Activated T-helper 1 cell treated with anti-CD3 and anti-CD28 coated beads, Interleukin-12 subunit alpha, Interleukin-12 subunit beta, Interleukin-2, Interleukin-4 antibody, amounts not matched to agents 30 ng/mL and 10 ng/mL and 1 ng/mL, durations not matched to agents 14 hours and 24 hours and 36 hours (primary cell): ENCODE results near the gene DENND1B. TPM values are rescaled to one million over a fixed set of nuclear protein-coding genes. Genes with fewer than 3 reads are reported as not detected.
"Not testable (repeated sequence)": the region's sequence is repeated elsewhere in the genome, so short reads cannot be mapped to it uniquely, and the experiment has no call there.

Experiments used
- DNase-seq: peaks from one replicate; pipeline ENCODE4 v3.0.0; 2021; ENCODE audit warnings: low spot score
- H3K27ac Mint-ChIP-seq: one replicate; pipeline ENCODE4 v1.8.0; 2021; ENCODE audit warnings: mild to moderate bottlenecking, mixed read lengths
- H3K27me3 Mint-ChIP-seq: one replicate; pipeline ENCODE4 v1.8.0; 2022; ENCODE audit warnings: mild to moderate bottlenecking, moderate library complexity, mixed read lengths; ENCODE audit not compliant: insufficient read depth
- H3K36me3 Mint-ChIP-seq: one replicate; pipeline ENCODE4 v1.8.0; 2021; ENCODE audit warnings: low read depth, mixed read lengths
- H3K4me1 Mint-ChIP-seq: one replicate; pipeline ENCODE4 v1.8.0; 2021; ENCODE audit warnings: low read depth, mixed read lengths
- H3K4me3 Mint-ChIP-seq: one replicate; pipeline ENCODE4 v1.8.0; 2021; ENCODE audit warnings: mild to moderate bottlenecking, moderate library complexity, mixed read lengths
- H3K9me3 Mint-ChIP-seq: one replicate; pipeline ENCODE4 v1.8.0; 2021; ENCODE audit warnings: mixed read lengths
- intact Hi-C: fragments of 100-400 bp; cut with micrococcal nuclease; formaldehyde crosslinking; loops from one replicate; pipeline ENCODE4 v1.15.1; 2024
- total RNA-seq: library from RNA; stranded (reverse); gene quantifications from 2 replicates; pipeline ENCODE4 v1.2.3, GENCODE V29; 2022

DENND1B gene
- total RNA-seq, 1 donor from 2014 or later, result 16.5 TPM

- no peak for DNase-seq
- no peak overlapping the region for H3K4me3 Mint-ChIP-seq
- H3K27ac Mint-ChIP-seq, result no peak overlapping the region
- H3K36me3 Mint-ChIP-seq, result no peaks in the 10 kb centered on the region
- no peaks in the 10 kb centered on the region for H3K4me1 Mint-ChIP-seq
- H3K9me3 Mint-ChIP-seq, result no peaks in the 10 kb centered on the region
- no peaks in the 10 kb centered on the region for H3K27me3 Mint-ChIP-seq
- intact Hi-C loops, result loop anchor here (5.0 kb wide), 1 partner anchor 159 kb away; the partner anchor contains the start of gene DENND1B
These were observed 157.2 kb downstream of the DENND1B start for GRCh38 chr1:197618061-197618460.

- no peak for DNase-seq
- no peaks in the 10 kb centered on the region for H3K4me1 Mint-ChIP-seq
- H3K4me3 Mint-ChIP-seq, result no peak overlapping the region
- intact Hi-C loops, result loop anchor here (1.0 to 5.0 kb wide), 4 partner anchors 162 to 849 kb away; partner anchors contain the start of gene DENND1B
- H3K9me3 Mint-ChIP-seq, result no peaks in the 10 kb centered on the region
- no peak overlapping the region for H3K27ac Mint-ChIP-seq
- H3K27me3 Mint-ChIP-seq, result no peaks in the 10 kb centered on the region
- H3K36me3 Mint-ChIP-seq, result no peaks in the 10 kb centered on the region
These were observed 159.6 kb downstream of the DENND1B start for GRCh38 chr1:197615693-197616011.

GRCh38 chr1:197614916-197615692 is 160.2 kb downstream of the DENND1B start:
- no peak for DNase-seq
- H3K27ac Mint-ChIP-seq, result no peak overlapping the region
- intact Hi-C loops, result loop anchor here (1.0 to 5.0 kb wide), 4 partner anchors 162 to 850 kb away; partner anchors contain the start of gene DENND1B
- H3K36me3 Mint-ChIP-seq, result no peaks in the 10 kb centered on the region
- no peaks in the 10 kb centered on the region for H3K4me1 Mint-ChIP-seq
- no peaks in the 10 kb centered on the region for H3K27me3 Mint-ChIP-seq
- no peak overlapping the region for H3K4me3 Mint-ChIP-seq
- H3K9me3 Mint-ChIP-seq, result no peaks in the 10 kb centered on the region

- Mint-ChIP-seq H3K27me3 (no peaks in the 10 kb centered on the region), H3K9me3 (no peaks in the 10 kb centered on the region), H3K27ac (no peak overlapping the region), H3K4me1 (no peaks in the 10 kb centered on the region), H3K4me3 (no peak overlapping the region), H3K36me3 (no peaks in the 10 kb centered on the region)
- no peak for DNase-seq
- intact Hi-C loops, result no loop called here
These were observed 169.0 kb downstream of the DENND1B start for GRCh38 chr1:197606168-197606845.

GRCh38 chr1:197604302-197604701 is 171.0 kb downstream of the DENND1B start:
- Mint-ChIP-seq H3K9me3 (no peaks in the 10 kb centered on the region), H3K4me3 (no peak overlapping the region), H3K27ac (no peak overlapping the region), H3K4me1 (peaks cover 6% of the 10 kb centered on the region), H3K36me3 (peaks cover 3% of the 10 kb centered on the region), H3K27me3 (no peaks in the 10 kb centered on the region)
- DNase-seq, result no peak
- intact Hi-C loops, result no loop called here

GRCh38 chr1:197600751-197601150 is 174.5 kb downstream of the DENND1B start:
- no peak overlapping the region for H3K27ac Mint-ChIP-seq

GRCh38 chr1:197599789-197600188 is 175.5 kb downstream of the DENND1B start:
- Mint-ChIP-seq H3K4me1 (peaks cover 6% of the 10 kb centered on the region), H3K27me3 (no peaks in the 10 kb centered on the region)
- intact Hi-C loops, result no loop called here

More at GRCh38 chr1:197600751-197601150, 174.5 kb downstream of the DENND1B start:
- intact Hi-C loops, result no loop called here
- H3K36me3 Mint-ChIP-seq, result peaks cover 3% of the 10 kb centered on the region
- H3K27me3 Mint-ChIP-seq, result no peaks in the 10 kb centered on the region
- peaks cover 6% of the 10 kb centered on the region for H3K4me1 Mint-ChIP-seq
- DNase-seq, result no peak
- H3K9me3 Mint-ChIP-seq, result no peaks in the 10 kb centered on the region
- H3K4me3 Mint-ChIP-seq, result no peak overlapping the region

GRCh38 chr1:197598935-197599334 is 176.3 kb downstream of the DENND1B start:
- Mint-ChIP-seq H3K9me3 (no peaks in the 10 kb centered on the region), H3K4me1 (peaks cover 6% of the 10 kb centered on the region), H3K27ac (no peak overlapping the region), H3K4me3 (no peak overlapping the region), H3K36me3 (peaks cover 8% of the 10 kb centered on the region), H3K27me3 (no peaks in the 10 kb centered on the region)
- intact Hi-C loops, result no loop called here
- no peak for DNase-seq

More at GRCh38 chr1:197599789-197600188, 175.5 kb downstream of the DENND1B start:
- DNase-seq, result no peak
- no peak overlapping the region for H3K4me3 Mint-ChIP-seq
- H3K27ac Mint-ChIP-seq, result no peak overlapping the region
- no peaks in the 10 kb centered on the region for H3K9me3 Mint-ChIP-seq
- peaks cover 4% of the 10 kb centered on the region for H3K36me3 Mint-ChIP-seq

GRCh38 chr1:197595304-197595904 is 179.9 kb downstream of the DENND1B start:
- Mint-ChIP-seq H3K36me3 (peaks cover 5% of the 10 kb centered on the region), H3K9me3 (no peaks in the 10 kb centered on the region), H3K27me3 (no peaks in the 10 kb centered on the region), H3K4me1 (no peaks in the 10 kb centered on the region), H3K4me3 (no peak overlapping the region), H3K27ac (no peak overlapping the region)
- no peak for DNase-seq
- intact Hi-C loops, result no loop called here

- no peak overlapping the region for H3K27ac Mint-ChIP-seq
- H3K9me3 Mint-ChIP-seq, result no peaks in the 10 kb centered on the region
- peaks cover 5% of the 10 kb centered on the region for H3K36me3 Mint-ChIP-seq
- no peak for DNase-seq
- no peak overlapping the region for H3K4me3 Mint-ChIP-seq
- no peaks in the 10 kb centered on the region for H3K27me3 Mint-ChIP-seq
- intact Hi-C loops, result no loop called here
- H3K4me1 Mint-ChIP-seq, result no peaks in the 10 kb centered on the region
These were observed 184.6 kb downstream of the DENND1B start for GRCh38 chr1:197590687-197591086.

GRCh38 chr1:197585809-197586208 is 189.5 kb downstream of the DENND1B start:
- H3K4me3 Mint-ChIP-seq, result no peak overlapping the region
- no peaks in the 10 kb centered on the region for H3K4me1 Mint-ChIP-seq
- no peaks in the 10 kb centered on the region for H3K27me3 Mint-ChIP-seq
- no peak overlapping the region for H3K27ac Mint-ChIP-seq
- DNase-seq, result no peak
- peaks cover 5% of the 10 kb centered on the region for H3K36me3 Mint-ChIP-seq
- intact Hi-C loops, result no loop called here
- H3K9me3 Mint-ChIP-seq, result no peaks in the 10 kb centered on the region

GRCh38 chr1:197577580-197577979 is 197.7 kb downstream of the DENND1B start:
- H3K4me3 Mint-ChIP-seq, result no peak overlapping the region
- no peaks in the 10 kb centered on the region for H3K4me1 Mint-ChIP-seq
- intact Hi-C loops, result no loop called here
- peaks cover 27% of the 10 kb centered on the region for H3K36me3 Mint-ChIP-seq
- no peak overlapping the region for H3K27ac Mint-ChIP-seq
- no peak for DNase-seq
- peaks cover 7% of the 10 kb centered on the region for H3K9me3 Mint-ChIP-seq
- H3K27me3 Mint-ChIP-seq, result no peaks in the 10 kb centered on the region

GRCh38 chr1:197575531-197575930 is 199.7 kb downstream of the DENND1B start:
- peaks cover 22% of the 10 kb centered on the region for H3K36me3 Mint-ChIP-seq
- intact Hi-C loops, result not testable (repeated sequence)

More at GRCh38 chr1:197575531-197575930, 199.7 kb downstream of the DENND1B start:
- H3K4me1 Mint-ChIP-seq, H3K4me3 Mint-ChIP-seq, DNase-seq, H3K27ac Mint-ChIP-seq, H3K9me3 Mint-ChIP-seq, H3K27me3 Mint-ChIP-seq: not testable (repeated sequence)
